PC-9 (cell line): ENCODE data around the gene DYNLT3.

Experiments
- EZH2 ChIP-seq: fragments of 200-600 bp; sonication (generic); IDR thresholded peaks from 2 replicates; pipeline ENCODE4 v1.8.0; 2017; ENCODE audit warnings: antibody characterized with exemption, low read depth
- TF ChIP-seq, protein P1 (sequence below): fragments of 200-600 bp; sonication (generic); conservative IDR thresholded peaks from 2 replicates; pipeline ENCODE4 v1.6.1; 2017; ENCODE audit warnings: mixed run types, antibody characterized with exemption, mild to moderate bottlenecking, moderate library complexity

DNA sequence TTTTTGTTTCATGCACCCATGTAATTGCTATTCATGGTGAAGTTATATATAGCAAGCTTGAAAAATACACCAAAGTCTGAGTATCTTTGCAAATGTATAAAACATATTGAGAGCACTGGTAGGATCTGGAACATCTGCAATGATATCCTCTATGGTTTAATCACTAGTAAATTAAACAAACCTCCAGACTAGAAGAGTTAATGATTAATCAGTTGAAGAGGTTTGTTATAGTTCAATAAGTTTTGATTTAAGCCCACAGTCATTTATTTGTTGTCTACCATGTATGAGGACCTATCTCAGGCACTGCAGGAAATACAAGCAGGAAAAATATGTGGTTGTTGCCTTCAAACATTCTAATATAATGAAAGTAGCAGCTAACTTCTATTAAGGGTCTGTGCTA is 51.1 kb downstream of the DYNLT3 start:
- TF ChIP-seq, protein P1, sequence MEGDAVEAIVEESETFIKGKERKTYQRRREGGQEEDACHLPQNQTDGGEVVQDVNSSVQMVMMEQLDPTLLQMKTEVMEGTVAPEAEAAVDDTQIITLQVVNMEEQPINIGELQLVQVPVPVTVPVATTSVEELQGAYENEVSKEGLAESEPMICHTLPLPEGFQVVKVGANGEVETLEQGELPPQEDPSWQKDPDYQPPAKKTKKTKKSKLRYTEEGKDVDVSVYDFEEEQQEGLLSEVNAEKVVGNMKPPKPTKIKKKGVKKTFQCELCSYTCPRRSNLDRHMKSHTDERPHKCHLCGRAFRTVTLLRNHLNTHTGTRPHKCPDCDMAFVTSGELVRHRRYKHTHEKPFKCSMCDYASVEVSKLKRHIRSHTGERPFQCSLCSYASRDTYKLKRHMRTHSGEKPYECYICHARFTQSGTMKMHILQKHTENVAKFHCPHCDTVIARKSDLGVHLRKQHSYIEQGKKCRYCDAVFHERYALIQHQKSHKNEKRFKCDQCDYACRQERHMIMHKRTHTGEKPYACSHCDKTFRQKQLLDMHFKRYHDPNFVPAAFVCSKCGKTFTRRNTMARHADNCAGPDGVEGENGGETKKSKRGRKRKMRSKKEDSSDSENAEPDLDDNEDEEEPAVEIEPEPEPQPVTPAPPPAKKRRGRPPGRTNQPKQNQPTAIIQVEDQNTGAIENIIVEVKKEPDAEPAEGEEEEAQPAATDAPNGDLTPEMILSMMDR = no peak
- TF ChIP-seq EZH2 = no peak
